HG02798 (cell line): ENCODE measurements around the gene SLC30A7.
"Not testable (repeated sequence)": the region's sequence is repeated elsewhere in the genome, so short reads cannot be mapped to it uniquely, and the experiment has no call there.

Source experiments
- ATAC-seq: cut with Tn5 transposase; IDR thresholded peaks from one replicate; pipeline ENCODE4 v1.9.1; 2021; ENCODE audit warnings: mild to moderate bottlenecking; ENCODE audit not compliant: unreplicated experiment, poor library complexity

The SLC30A7 gene

GRCh38 chr1:100895540-100896480, at the start of gene SLC30A7:
TSS of gene SLC30A7 (plus strand) at chr1:100896090. CDS start at chr1:100896263, 173 bp downstream.
- peak; percentile 85 for ATAC-seq

GRCh38 chr1:100847361-100848082, 48.4 kb upstream of the SLC30A7 start:
- no peak for ATAC-seq

GRCh38 chr1:100851726-100852125, 44.2 kb upstream of the SLC30A7 start:
- ATAC-seq: no peak

GRCh38 chr1:100852976-100853375, 42.9 kb upstream of the SLC30A7 start:
- ATAC-seq: no peak

GRCh38 chr1:100855116-100855515, 40.8 kb upstream of the SLC30A7 start:
- ATAC-seq: not testable (repeated sequence)

- no peak for ATAC-seq
Observed at GRCh38 chr1:100860397-100860991, 35.4 kb upstream of the SLC30A7 start.

GRCh38 chr1:100861379-100861778, 34.5 kb upstream of the SLC30A7 start:
- no peak for ATAC-seq

GRCh38 chr1:100862591-100862990, 33.3 kb upstream of the SLC30A7 start:
- ATAC-seq: no peak

GRCh38 chr1:100866041-100866900, 29.6 kb upstream of the SLC30A7 start:
- ATAC-seq: peak; percentile 59

- ATAC-seq: no peak
Observed at GRCh38 chr1:100866901-100867206, 29.0 kb upstream of the SLC30A7 start.

GRCh38 chr1:100868364-100868995, 27.4 kb upstream of the SLC30A7 start:
- no peak for ATAC-seq

- ATAC-seq: peak; percentile 58
Observed at GRCh38 chr1:100869996-100870395, 25.9 kb upstream of the SLC30A7 start.

GRCh38 chr1:100874433-100874832, 21.5 kb upstream of the SLC30A7 start:
- ATAC-seq: no peak

- no peak for ATAC-seq
Observed at GRCh38 chr1:100875228-100875627, 20.7 kb upstream of the SLC30A7 start.

- ATAC-seq: no peak
Observed at GRCh38 chr1:100876291-100876690, 19.6 kb upstream of the SLC30A7 start.

- no peak for ATAC-seq
Observed at GRCh38 chr1:100879422-100879821, 16.5 kb upstream of the SLC30A7 start.

GRCh38 chr1:100881687-100882086, 14.2 kb upstream of the SLC30A7 start:
- no peak for ATAC-seq

- no peak for ATAC-seq
Observed at GRCh38 chr1:100882698-100883097, 13.2 kb upstream of the SLC30A7 start.

- no peak for ATAC-seq
Observed at GRCh38 chr1:100883963-100884362, 11.9 kb upstream of the SLC30A7 start.

- not testable (repeated sequence) for ATAC-seq
Observed at GRCh38 chr1:100889007-100889406, 6.9 kb upstream of the SLC30A7 start.
